HepG2 (cell line): ENCODE results near the gene ATP2B2.

Experiments
- BHLHE40 ChIP-seq: IDR thresholded peaks from 2 replicates; pipeline ENCODE4 v1.6.1; 2011; ENCODE audit warnings: low read length, improper control_type of control experiment
- ELF4 ChIP-seq: sonication (generic); formaldehyde crosslinking; IDR thresholded peaks from 2 replicates; pipeline ENCODE4 v1.5.0; 2020; ENCODE audit warnings: missing genetic modification reagents, mild to moderate bottlenecking, moderate library complexity, borderline replicate concordance
- FOSL1 ChIP-seq: sonication (generic); formaldehyde crosslinking; IDR thresholded peaks from 2 replicates; pipeline ENCODE4 v1.9.0; 2021; ENCODE audit warnings: missing genetic modification reagents, borderline replicate concordance
- NAIF1 ChIP-seq: sonication (generic); formaldehyde crosslinking; IDR thresholded peaks from 2 replicates; pipeline ENCODE4 v1.5.0; 2020; ENCODE audit warnings: mild to moderate bottlenecking, missing genetic modification reagents, borderline replicate concordance
- PLRG1 ChIP-seq: fragments of 450-650 bp; conservative IDR thresholded peaks from 2 replicates; pipeline ENCODE4 v1.6.1; 2016
- RFX5 ChIP-seq: IDR thresholded peaks from 2 replicates; pipeline ENCODE4 v1.6.1; 2011; ENCODE audit warnings: low read depth, low read length, improper control_type of control experiment
- ZEB1 ChIP-seq: IDR thresholded peaks from 2 replicates; pipeline ENCODE4 v1.6.1; 2012; ENCODE audit warnings: mild to moderate bottlenecking, low read depth, inconsistent platforms; ENCODE audit not compliant: insufficient replicate concordance
- ZNF282 ChIP-seq: fragments of 450-650 bp; IDR thresholded peaks from 2 replicates; pipeline ENCODE4 v1.6.1; 2018; ENCODE audit not compliant: partially characterized antibody
- TF ChIP-seq, protein P1 (sequence below): sonication (generic); formaldehyde crosslinking; IDR thresholded peaks from 2 replicates; pipeline ENCODE4 v1.4.0; 2020; ENCODE audit warnings: missing genetic modification reagents
- TF ChIP-seq, protein P2 (sequence below): sonication (generic); formaldehyde crosslinking; IDR thresholded peaks from one replicate; pipeline ENCODE4 v1.5.1; 2020; ENCODE audit warnings: mild to moderate bottlenecking, missing genetic modification reagents; ENCODE audit errors: not compliant biosample characterization
- TF ChIP-seq, protein P3 (sequence below): sonication (generic); formaldehyde crosslinking; IDR thresholded peaks from 2 replicates; pipeline ENCODE4 v1.4.0; 2020; ENCODE audit warnings: mild to moderate bottlenecking, missing genetic modification reagents
- TF ChIP-seq, protein P4 (sequence below): sonication (generic); formaldehyde crosslinking; conservative IDR thresholded peaks from 2 replicates; pipeline ENCODE4 v1.5.0; 2020; ENCODE audit warnings: missing genetic modification reagents
- TF ChIP-seq, protein P5 (sequence below), 2 experiments: sonication (generic) in 1 of 2; formaldehyde crosslinking in 1 of 2; IDR thresholded peaks; 2 replicates each; pipeline versions ENCODE4 v1.4.0 to v1.6.1; 2016 to 2020; ENCODE audit warnings: borderline replicate concordance in 1 of 2, low read depth in 1 of 2, mild to moderate bottlenecking in 1 of 2, missing genetic modification reagents in 1 of 2

DNA sequence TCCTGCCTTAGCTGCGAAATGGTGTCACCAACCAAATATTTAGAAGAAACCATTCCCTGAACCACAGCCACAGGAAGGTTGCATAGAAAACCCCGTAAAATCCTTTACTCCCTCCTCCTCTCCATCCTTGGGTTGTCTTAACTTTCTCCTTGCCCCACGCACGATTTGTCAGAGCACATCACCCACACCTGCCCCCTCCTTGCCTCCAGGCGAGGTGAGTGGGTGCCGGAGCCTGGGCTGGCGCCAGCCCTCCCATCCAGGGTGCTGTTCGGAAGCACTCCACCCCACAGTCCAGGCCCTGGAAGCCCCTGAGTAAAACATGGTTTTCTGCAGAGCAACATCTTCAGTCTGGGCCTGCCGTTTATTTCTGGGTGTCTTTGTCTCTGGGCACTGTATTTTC, 216.3 kb downstream of the ATP2B2 start:
- no peak for TF ChIP-seq FOSL1 (CRISPR knock-in tag)
- no peak for TF ChIP-seq ZNF282
- TF ChIP-seq ELF4, result no peak
- no peak for TF ChIP-seq RFX5
- no peak for TF ChIP-seq NAIF1 (CRISPR knock-in tag)
- no peak for TF ChIP-seq PLRG1
- TF ChIP-seq, protein P1, sequence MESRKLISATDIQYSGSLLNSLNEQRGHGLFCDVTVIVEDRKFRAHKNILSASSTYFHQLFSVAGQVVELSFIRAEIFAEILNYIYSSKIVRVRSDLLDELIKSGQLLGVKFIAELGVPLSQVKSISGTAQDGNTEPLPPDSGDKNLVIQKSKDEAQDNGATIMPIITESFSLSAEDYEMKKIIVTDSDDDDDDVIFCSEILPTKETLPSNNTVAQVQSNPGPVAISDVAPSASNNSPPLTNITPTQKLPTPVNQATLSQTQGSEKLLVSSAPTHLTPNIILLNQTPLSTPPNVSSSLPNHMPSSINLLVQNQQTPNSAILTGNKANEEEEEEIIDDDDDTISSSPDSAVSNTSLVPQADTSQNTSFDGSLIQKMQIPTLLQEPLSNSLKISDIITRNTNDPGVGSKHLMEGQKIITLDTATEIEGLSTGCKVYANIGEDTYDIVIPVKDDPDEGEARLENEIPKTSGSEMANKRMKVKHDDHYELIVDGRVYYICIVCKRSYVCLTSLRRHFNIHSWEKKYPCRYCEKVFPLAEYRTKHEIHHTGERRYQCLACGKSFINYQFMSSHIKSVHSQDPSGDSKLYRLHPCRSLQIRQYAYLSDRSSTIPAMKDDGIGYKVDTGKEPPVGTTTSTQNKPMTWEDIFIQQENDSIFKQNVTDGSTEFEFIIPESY (CRISPR knock-in tag), result no peak
- TF ChIP-seq, protein P2, sequence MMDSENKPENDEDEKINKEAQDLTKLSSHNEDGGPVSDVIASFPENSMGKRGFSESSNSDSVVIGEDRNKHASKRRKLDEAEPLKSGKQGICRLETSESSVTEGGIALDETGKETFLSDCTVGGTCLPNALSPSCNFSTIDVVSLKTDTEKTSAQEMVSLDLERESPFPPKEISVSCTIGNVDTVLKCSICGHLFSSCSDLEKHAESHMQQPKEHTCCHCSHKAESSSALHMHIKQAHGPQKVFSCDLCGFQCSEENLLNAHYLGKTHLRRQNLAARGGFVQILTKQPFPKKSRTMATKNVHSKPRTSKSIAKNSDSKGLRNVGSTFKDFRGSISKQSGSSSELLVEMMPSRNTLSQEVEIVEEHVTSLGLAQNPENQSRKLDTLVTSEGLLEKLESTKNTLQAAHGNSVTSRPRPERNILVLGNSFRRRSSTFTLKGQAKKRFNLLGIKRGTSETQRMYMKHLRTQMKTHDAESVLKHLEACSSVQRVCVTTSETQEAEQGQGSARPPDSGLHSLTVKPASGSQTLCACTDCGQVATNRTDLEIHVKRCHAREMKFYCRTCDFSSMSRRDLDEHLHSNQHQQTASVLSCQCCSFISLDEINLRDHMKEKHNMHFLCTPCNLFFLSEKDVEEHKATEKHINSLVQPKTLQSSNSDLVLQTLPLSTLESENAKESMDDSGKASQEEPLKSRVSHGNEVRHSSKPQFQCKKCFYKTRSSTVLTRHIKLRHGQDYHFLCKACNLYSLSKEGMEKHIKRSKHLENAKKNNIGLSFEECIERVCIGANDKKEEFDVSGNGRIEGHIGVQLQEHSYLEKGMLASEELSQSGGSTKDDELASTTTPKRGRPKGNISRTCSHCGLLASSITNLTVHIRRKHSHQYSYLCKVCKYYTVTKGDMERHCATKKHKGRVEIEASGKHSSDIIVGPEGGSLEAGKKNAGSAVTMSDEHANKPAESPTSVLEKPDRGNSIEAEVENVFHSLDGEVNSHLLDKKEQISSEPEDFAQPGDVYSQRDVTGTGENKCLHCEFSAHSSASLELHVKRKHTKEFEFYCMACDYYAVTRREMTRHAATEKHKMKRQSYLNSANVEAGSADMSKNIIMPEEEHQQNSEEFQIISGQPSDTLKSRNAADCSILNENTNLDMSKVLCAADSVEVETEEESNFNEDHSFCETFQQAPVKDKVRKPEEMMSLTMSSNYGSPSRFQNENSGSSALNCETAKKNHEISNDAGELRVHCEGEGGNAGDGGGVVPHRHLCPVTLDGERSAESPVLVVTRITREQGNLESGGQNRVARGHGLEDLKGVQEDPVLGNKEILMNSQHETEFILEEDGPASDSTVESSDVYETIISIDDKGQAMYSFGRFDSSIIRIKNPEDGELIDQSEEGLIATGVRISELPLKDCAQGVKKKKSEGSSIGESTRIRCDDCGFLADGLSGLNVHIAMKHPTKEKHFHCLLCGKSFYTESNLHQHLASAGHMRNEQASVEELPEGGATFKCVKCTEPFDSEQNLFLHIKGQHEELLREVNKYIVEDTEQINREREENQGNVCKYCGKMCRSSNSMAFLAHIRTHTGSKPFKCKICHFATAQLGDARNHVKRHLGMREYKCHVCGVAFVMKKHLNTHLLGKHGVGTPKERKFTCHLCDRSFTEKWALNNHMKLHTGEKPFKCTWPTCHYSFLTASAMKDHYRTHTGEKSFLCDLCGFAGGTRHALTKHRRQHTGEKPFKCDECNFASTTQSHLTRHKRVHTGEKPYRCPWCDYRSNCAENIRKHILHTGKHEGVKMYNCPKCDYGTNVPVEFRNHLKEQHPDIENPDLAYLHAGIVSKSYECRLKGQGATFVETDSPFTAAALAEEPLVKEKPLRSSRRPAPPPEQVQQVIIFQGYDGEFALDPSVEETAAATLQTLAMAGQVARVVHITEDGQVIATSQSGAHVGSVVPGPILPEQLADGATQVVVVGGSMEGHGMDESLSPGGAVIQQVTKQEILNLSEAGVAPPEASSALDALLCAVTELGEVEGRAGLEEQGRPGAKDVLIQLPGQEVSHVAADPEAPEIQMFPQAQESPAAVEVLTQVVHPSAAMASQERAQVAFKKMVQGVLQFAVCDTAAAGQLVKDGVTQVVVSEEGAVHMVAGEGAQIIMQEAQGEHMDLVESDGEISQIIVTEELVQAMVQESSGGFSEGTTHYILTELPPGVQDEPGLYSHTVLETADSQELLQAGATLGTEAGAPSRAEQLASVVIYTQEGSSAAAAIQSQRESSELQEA (CRISPR knock-in tag), result no peak
- TF ChIP-seq, protein P3, sequence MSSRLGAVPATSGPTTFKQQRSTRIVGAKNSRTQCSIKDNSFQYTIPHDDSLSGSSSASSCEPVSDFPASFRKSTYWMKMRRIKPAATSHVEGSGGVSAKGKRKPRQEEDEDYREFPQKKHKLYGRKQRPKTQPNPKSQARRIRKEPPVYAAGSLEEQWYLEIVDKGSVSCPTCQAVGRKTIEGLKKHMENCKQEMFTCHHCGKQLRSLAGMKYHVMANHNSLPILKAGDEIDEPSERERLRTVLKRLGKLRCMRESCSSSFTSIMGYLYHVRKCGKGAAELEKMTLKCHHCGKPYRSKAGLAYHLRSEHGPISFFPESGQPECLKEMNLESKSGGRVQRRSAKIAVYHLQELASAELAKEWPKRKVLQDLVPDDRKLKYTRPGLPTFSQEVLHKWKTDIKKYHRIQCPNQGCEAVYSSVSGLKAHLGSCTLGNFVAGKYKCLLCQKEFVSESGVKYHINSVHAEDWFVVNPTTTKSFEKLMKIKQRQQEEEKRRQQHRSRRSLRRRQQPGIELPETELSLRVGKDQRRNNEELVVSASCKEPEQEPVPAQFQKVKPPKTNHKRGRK (CRISPR knock-in tag), result no peak
- TF ChIP-seq, protein P4, sequence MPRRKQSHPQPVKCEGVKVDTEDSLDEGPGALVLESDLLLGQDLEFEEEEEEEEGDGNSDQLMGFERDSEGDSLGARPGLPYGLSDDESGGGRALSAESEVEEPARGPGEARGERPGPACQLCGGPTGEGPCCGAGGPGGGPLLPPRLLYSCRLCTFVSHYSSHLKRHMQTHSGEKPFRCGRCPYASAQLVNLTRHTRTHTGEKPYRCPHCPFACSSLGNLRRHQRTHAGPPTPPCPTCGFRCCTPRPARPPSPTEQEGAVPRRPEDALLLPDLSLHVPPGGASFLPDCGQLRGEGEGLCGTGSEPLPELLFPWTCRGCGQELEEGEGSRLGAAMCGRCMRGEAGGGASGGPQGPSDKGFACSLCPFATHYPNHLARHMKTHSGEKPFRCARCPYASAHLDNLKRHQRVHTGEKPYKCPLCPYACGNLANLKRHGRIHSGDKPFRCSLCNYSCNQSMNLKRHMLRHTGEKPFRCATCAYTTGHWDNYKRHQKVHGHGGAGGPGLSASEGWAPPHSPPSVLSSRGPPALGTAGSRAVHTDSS (CRISPR knock-in tag), result no peak
- TF ChIP-seq, protein P5, sequence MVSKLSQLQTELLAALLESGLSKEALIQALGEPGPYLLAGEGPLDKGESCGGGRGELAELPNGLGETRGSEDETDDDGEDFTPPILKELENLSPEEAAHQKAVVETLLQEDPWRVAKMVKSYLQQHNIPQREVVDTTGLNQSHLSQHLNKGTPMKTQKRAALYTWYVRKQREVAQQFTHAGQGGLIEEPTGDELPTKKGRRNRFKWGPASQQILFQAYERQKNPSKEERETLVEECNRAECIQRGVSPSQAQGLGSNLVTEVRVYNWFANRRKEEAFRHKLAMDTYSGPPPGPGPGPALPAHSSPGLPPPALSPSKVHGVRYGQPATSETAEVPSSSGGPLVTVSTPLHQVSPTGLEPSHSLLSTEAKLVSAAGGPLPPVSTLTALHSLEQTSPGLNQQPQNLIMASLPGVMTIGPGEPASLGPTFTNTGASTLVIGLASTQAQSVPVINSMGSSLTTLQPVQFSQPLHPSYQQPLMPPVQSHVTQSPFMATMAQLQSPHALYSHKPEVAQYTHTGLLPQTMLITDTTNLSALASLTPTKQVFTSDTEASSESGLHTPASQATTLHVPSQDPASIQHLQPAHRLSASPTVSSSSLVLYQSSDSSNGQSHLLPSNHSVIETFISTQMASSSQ (IDR thresholded peaks at IDR 0.05; ENCODE audit: low read depth), result no peak
- TF ChIP-seq, protein P5 (CRISPR knock-in tag; IDR thresholded peaks at IDR 0.05; ENCODE audit: borderline replicate concordance), result no peak
- TF ChIP-seq BHLHE40, result no peak
- TF ChIP-seq ZEB1, result no peak
